Activated naive CD8-positive, alpha-beta T cell treated with anti-CD3 and anti-CD28 coated beads, Interleukin-2, amount 10 ng/mL, durations not matched to agents 7 days and 5 days (primary cell): ENCODE measurements around the gene CD151. TPM values are rescaled to one million over a fixed set of nuclear protein-coding genes. Genes with fewer than 3 reads are reported as not detected.

Experiments used
- ATAC-seq: fragments of 150-1000 bp; cut with Tn5 transposase; one replicate; pipeline ENCODE4 v1.10.0; 2021; ENCODE audit warnings: low read depth, moderate library complexity
- POLR2A ChIA-PET: fragments of 350-600 bp; sonication (Branson Sonifier 250); formaldehyde crosslinking; loops from one replicate; lab custom pipeline; 2021; ENCODE audit warnings: antibody characterized with exemption; lab: Charles Lee
- DNase-seq: peaks from one replicate; pipeline ENCODE4 v3.0.0; 2021
- H3K27ac Mint-ChIP-seq: one replicate; pipeline ENCODE4 v1.8.0; 2022; ENCODE audit warnings: mild to moderate bottlenecking, mixed read lengths
- H3K27me3 Mint-ChIP-seq: one replicate; pipeline ENCODE4 v1.8.0; 2022; ENCODE audit warnings: mild to moderate bottlenecking, moderate library complexity, mixed read lengths
- H3K36me3 Mint-ChIP-seq: one replicate; pipeline ENCODE4 v1.8.0; 2021; ENCODE audit warnings: mild to moderate bottlenecking, mixed read lengths
- H3K4me1 Mint-ChIP-seq: one replicate; pipeline ENCODE4 v1.8.0; 2021; ENCODE audit warnings: mixed read lengths
- H3K4me3 Mint-ChIP-seq: one replicate; pipeline ENCODE4 v1.8.0; 2022; ENCODE audit warnings: mild to moderate bottlenecking, moderate library complexity, mixed read lengths
- H3K9me3 Mint-ChIP-seq: one replicate; pipeline ENCODE4 v1.8.0; 2021; ENCODE audit warnings: mixed read lengths
- total RNA-seq, 2 experiments: library from RNA; stranded (reverse); gene quantifications; one replicate each; pipeline ENCODE4 v1.2.3, GENCODE V29; 2021

Gene CD151
- total RNA-seq, result 10 to 100 TPM; 36.4 to 37.4 TPM

GRCh38 chr11:832529-833113 is at the start of gene CD151:
CD151 (plus strand) TSS chr11:832952; CDS start chr11:836070, 3,118 bp downstream.
- peak within 1 kb of the TSS; percentile 62 for H3K4me3 Mint-ChIP-seq
- H3K36me3 Mint-ChIP-seq, result peaks cover 1% of the 10 kb centered on the region
- peak; percentile 48 for ATAC-seq
- POLR2A ChIA-PET, result interaction anchor here (0.5 to 9.6 kb wide), 7 partner anchors 9 to 88 kb away, joined by 4 to 67 read pairs (median 9); partner anchors contain the start of genes PIDD1, PNPLA2, POLR2L and RPLP2
- H3K27ac Mint-ChIP-seq, result no peak within 1 kb of the TSS
- no peaks in the 10 kb centered on the region for H3K9me3 Mint-ChIP-seq
- peaks cover 28% of the 10 kb centered on the region for H3K27me3 Mint-ChIP-seq
- H3K4me1 Mint-ChIP-seq, result peaks cover 16% of the 10 kb centered on the region
- DNase-seq, result peak; percentile 71

GRCh38 chr11:783581-784015 is 49.2 kb upstream of the CD151 start:
- Mint-ChIP-seq H3K4me3 (no peak overlapping the region), H3K4me1 (peaks cover 12% of the 10 kb centered on the region), H3K27me3 (no peaks in the 10 kb centered on the region), H3K27ac (no peak overlapping the region), H3K36me3 (peaks cover 5% of the 10 kb centered on the region), H3K9me3 (no peaks in the 10 kb centered on the region)
- ATAC-seq (no peak), DNase-seq (peak; percentile 44)
- POLR2A ChIA-PET, result interaction anchor here (1.0 kb wide), 1 partner anchor 9 kb away, joined by 3 read pairs; no protein-coding TSS in a partner anchor

GRCh38 chr11:786235-787083 is 46.3 kb upstream of the CD151 start:
- ATAC-seq (no peak), DNase-seq (no peak)
- H3K27ac Mint-ChIP-seq, result peak overlapping the region; percentile 30
- no peak overlapping the region for H3K4me3 Mint-ChIP-seq
- H3K4me1 Mint-ChIP-seq, result peaks cover 7% of the 10 kb centered on the region
- H3K9me3 Mint-ChIP-seq, result no peaks in the 10 kb centered on the region
- H3K27me3 Mint-ChIP-seq, result no peaks in the 10 kb centered on the region
- POLR2A ChIA-PET, result interaction anchor here (1.1 to 1.2 kb wide), 2 partner anchors 9 to 60 kb away, joined by 3 to 7 read pairs; no protein-coding TSS in a partner anchor
- H3K36me3 Mint-ChIP-seq, result peaks cover 7% of the 10 kb centered on the region

- DNase-seq (no peak), ATAC-seq (no peak)
- Mint-ChIP-seq H3K4me3 (no peak overlapping the region), H3K27me3 (no peaks in the 10 kb centered on the region), H3K36me3 (peaks cover 7% of the 10 kb centered on the region), H3K4me1 (peaks cover 7% of the 10 kb centered on the region), H3K27ac (peak overlapping the region; percentile 25), H3K9me3 (no peaks in the 10 kb centered on the region)
- POLR2A ChIA-PET, result interaction anchor here (1.2 kb wide), 1 partner anchor 9 kb away, joined by 7 read pairs; no protein-coding TSS in a partner anchor
Observed at GRCh38 chr11:787084-787675, 45.6 kb upstream of the CD151 start.

- ATAC-seq, result no peak
- H3K27me3 Mint-ChIP-seq, result no peaks in the 10 kb centered on the region
- POLR2A ChIA-PET, result no interaction called here
- H3K4me1 Mint-ChIP-seq, result peaks cover 7% of the 10 kb centered on the region
- peaks cover 7% of the 10 kb centered on the region for H3K36me3 Mint-ChIP-seq
- H3K27ac Mint-ChIP-seq, result no peak overlapping the region
- DNase-seq, result no peak
- no peaks in the 10 kb centered on the region for H3K9me3 Mint-ChIP-seq
- H3K4me3 Mint-ChIP-seq, result no peak overlapping the region
Observed at GRCh38 chr11:788009-788640, 44.6 kb upstream of the CD151 start.

- H3K27me3 Mint-ChIP-seq, result no peaks in the 10 kb centered on the region
- POLR2A ChIA-PET, result interaction anchor here (0.6 to 3.5 kb wide), 3 partner anchors 11 to 17 kb away, joined by 3 to 20 read pairs (median 3); partner anchors contain the start of gene GATD1
- H3K4me3 Mint-ChIP-seq, result no peak overlapping the region
- DNase-seq, result no peak
- H3K27ac Mint-ChIP-seq, result no peak overlapping the region
- H3K9me3 Mint-ChIP-seq, result no peaks in the 10 kb centered on the region
- ATAC-seq, result no peak
- H3K36me3 Mint-ChIP-seq, result peaks cover 3% of the 10 kb centered on the region
- H3K4me1 Mint-ChIP-seq, result peaks cover 5% of the 10 kb centered on the region
Observed at GRCh38 chr11:788953-789940, 43.5 kb upstream of the CD151 start.

- H3K36me3 Mint-ChIP-seq, result peaks cover 3% of the 10 kb centered on the region
- no peak within 1 kb of the TSS for H3K4me3 Mint-ChIP-seq
- H3K9me3 Mint-ChIP-seq, result no peaks in the 10 kb centered on the region
- H3K27me3 Mint-ChIP-seq, result no peaks in the 10 kb centered on the region
- POLR2A ChIA-PET, result interaction anchor here (0.6 to 3.5 kb wide), 3 partner anchors 12 to 17 kb away, joined by 3 to 20 read pairs (median 3); partner anchors contain the start of gene GATD1
- peaks cover 5% of the 10 kb centered on the region for H3K4me1 Mint-ChIP-seq
- DNase-seq (no peak), ATAC-seq (peak; percentile 16)
- H3K27ac Mint-ChIP-seq, result no peak within 1 kb of the TSS
Observed at GRCh38 chr11:789943-790342, 42.8 kb upstream of the CD151 start, which contains the start of gene CEND1. CEND1 (minus strand) TSS chr11:790090; CDS start chr11:788576, 1,514 bp downstream.

- Mint-ChIP-seq H3K36me3 (peaks cover 3% of the 10 kb centered on the region), H3K4me1 (peaks cover 3% of the 10 kb centered on the region), H3K27me3 (no peaks in the 10 kb centered on the region), H3K4me3 (no peak overlapping the region), H3K27ac (peak overlapping the region; percentile 42), H3K9me3 (no peaks in the 10 kb centered on the region)
- no peak for DNase-seq
- no peak for ATAC-seq
- POLR2A ChIA-PET, result interaction anchor here (3.5 kb wide), 1 partner anchor 13 kb away, joined by 20 read pairs; the partner anchor contains the start of gene GATD1
Observed at GRCh38 chr11:790721-791564, 41.8 kb upstream of the CD151 start.

GRCh38 chr11:791658-792534 is 40.9 kb upstream of the CD151 start:
- H3K4me1 Mint-ChIP-seq, result peaks cover 5% of the 10 kb centered on the region
- DNase-seq, result no peak
- H3K36me3 Mint-ChIP-seq, result peaks cover 3% of the 10 kb centered on the region
- ATAC-seq, result no peak
- no peaks in the 10 kb centered on the region for H3K27me3 Mint-ChIP-seq
- no peaks in the 10 kb centered on the region for H3K9me3 Mint-ChIP-seq
- H3K27ac Mint-ChIP-seq, result no peak overlapping the region
- H3K4me3 Mint-ChIP-seq, result no peak overlapping the region
- POLR2A ChIA-PET, result interaction anchor here (1.1 to 3.5 kb wide), 2 partner anchors 8 to 14 kb away, joined by 3 to 20 read pairs; partner anchors contain the start of gene GATD1

- no peak overlapping the region for H3K27ac Mint-ChIP-seq
- H3K36me3 Mint-ChIP-seq, result peaks cover 3% of the 10 kb centered on the region
- no peaks in the 10 kb centered on the region for H3K9me3 Mint-ChIP-seq
- H3K4me3 Mint-ChIP-seq, result no peak overlapping the region
- POLR2A ChIA-PET, result interaction anchor here (1.1 kb wide), 1 partner anchor 8 kb away, joined by 3 read pairs; no protein-coding TSS in a partner anchor
- H3K27me3 Mint-ChIP-seq, result no peaks in the 10 kb centered on the region
- no peak for ATAC-seq
- DNase-seq, result no peak
- H3K4me1 Mint-ChIP-seq, result peaks cover 6% of the 10 kb centered on the region
Observed at GRCh38 chr11:792535-792821, 40.3 kb upstream of the CD151 start.
